ENCODE measurements around the gene RRBP1. TPM values are rescaled to one million over a fixed set of nuclear protein-coding genes. Genes with fewer than 3 reads are reported as not detected.

The RRBP1 gene
- total and polyA plus RNA-seq, 2 of the 4 experiments (the other 2 are of a cell fraction), result 90.2 to 136 TPM

DNA sequence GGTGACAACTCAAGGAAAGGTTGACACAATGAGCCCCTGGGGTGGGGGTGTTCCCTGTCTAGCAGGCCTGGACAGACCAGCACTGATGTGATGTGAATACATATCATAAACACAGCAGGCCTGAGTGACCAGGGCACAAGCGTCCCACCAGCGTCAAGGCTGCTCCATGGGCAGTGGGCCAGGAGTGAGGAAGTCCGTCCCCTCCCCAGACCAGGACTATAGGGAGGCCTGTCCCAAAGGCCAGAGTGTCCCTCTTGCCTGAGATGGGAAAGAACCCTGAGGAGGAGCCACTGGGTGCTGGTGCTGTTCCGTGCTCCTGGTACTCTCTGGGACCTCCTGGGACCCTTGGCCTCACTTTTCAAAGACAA, 44.6 kb downstream of the RRBP1 start:
- DNase-seq (no peak), ATAC-seq (ENCODE audit: low read depth) (no peak)
- Histone ChIP-seq H2BK5ac (ENCODE audit: low read depth, low read length, poor library complexity, severe bottlenecking) (no peak overlapping the region), H3K14ac (replicated peaks; ENCODE audit: low read depth, low read length) (no peak overlapping the region), H3K56ac (ENCODE audit: extremely low read depth, insufficient read depth, low read length) (no peak overlapping the region), H3K4ac (ENCODE audit: low read depth, low read length) (no peak overlapping the region), H4K5ac (ENCODE audit: low read depth, low read length) (no peak overlapping the region), H3K9me1 (ENCODE audit: insufficient read depth, low read length) (no peaks in the 10 kb centered on the region), H3K27me3 (ENCODE audit: control insufficient read depth, insufficient read depth, low read length) (no peaks in the 10 kb centered on the region), H2BK20ac (ENCODE audit: low read depth, low read length) (no peak overlapping the region), H2AK5ac (ENCODE audit: low read depth, low read length) (no peak overlapping the region), H4K91ac (ENCODE audit: insufficient read depth, low read depth, low read length) (no peak overlapping the region), H2AK9ac (replicated peaks; ENCODE audit: low read depth, low read length, poor library complexity) (peak overlapping the region; percentile 95), H2BK120ac (ENCODE audit: low read depth, low read length) (no peak overlapping the region), H4K20me1 (ENCODE audit: insufficient read depth, low read length) (peaks cover 99% of the 10 kb centered on the region), H3K18ac (ENCODE audit: low read depth, low read length) (no peak overlapping the region), H3K9ac (ENCODE audit: low read depth, low read length) (no peak overlapping the region), H4K8ac (ENCODE audit: low read depth in 2 of 2, low read length in 2 of 2) (no peak overlapping the region), H2BK15ac (ENCODE audit: low read depth, low read length) (no peak overlapping the region), H3K4me1 (ENCODE audit: control insufficient read depth, insufficient read depth, low read length) (no peaks in the 10 kb centered on the region; the same call in 1 of the 2 replicates), H3K36me3 (ENCODE audit: control insufficient read depth, insufficient read depth, low read length) (peaks cover 95% of the 10 kb centered on the region), H3K23ac (ENCODE audit: low read depth, low read length) (no peak overlapping the region), H3K4me2 (ENCODE audit: low read depth, low read length) (no peak overlapping the region), H3K9me3 (ENCODE audit: control insufficient read depth, insufficient read depth, low read length) (no peaks in the 10 kb centered on the region), H3K27ac (ENCODE audit: insufficient read depth, low read length) (no peak overlapping the region), H2AFZ (replicated peaks; ENCODE audit: low read length, poor library complexity) (peak overlapping the region; percentile 62), H3K79me1 (ENCODE audit: low read depth in 1 of 2, low read length in 2 of 2) (peaks cover 43 to 97% of the 10 kb centered on the region in 2 experiments), H3K4me3 (ENCODE audit: insufficient read depth, low read depth, low read length) (no peak overlapping the region)
- CTCF ChIA-PET, result no interaction called here
- intact Hi-C loops (cut with micrococcal nuclease) (no loop called here), in situ Hi-C loops (cut with MboI; ENCODE audit: low sequenced_read_pairs) (loop anchor here (25.0 kb wide), 1 partner anchor 500 kb away; the partner anchor contains the start of genes KAT14 and PET117), dilution Hi-C loops (cut with HindIII; ENCODE audit: low sequenced_read_pairs, unreplicated experiment) (no loop called here)
- POLR2A ChIA-PET (ENCODE audit: unreplicated experiment), result no interaction called here
- WGBS, 2 experiments (ENCODE audit: extremely low coverage in 2 of 2, insufficient read length in 1 of 2), result no CpG with 5 or more reads among the region's 4 CpGs
- BruUV-seq (replicated peaks), result no TSS peak
- TF ChIP-seq MAZ (IDR thresholded peaks at IDR 0.05; ENCODE audit: borderline replicate concordance, low read depth, low read length), result no peak
